NCI-H446 treated with DMSO at 0.1 percent for 48 hours (cell line): ENCODE results near the gene FLRT1.

Experiments used
- DNase-seq: peaks from one replicate; lab custom pipeline; 2025; lab: John Stamatoyannopoulos, UW

Gene FLRT1

GRCh38 chr11:64067230-64067993, 31.7 kb downstream of the FLRT1 start:
- no peak for DNase-seq

- no peak for DNase-seq
Observed at GRCh38 chr11:64068705-64069400, 33.1 kb downstream of the FLRT1 start.

GRCh38 chr11:64069401-64070313, 33.9 kb downstream of the FLRT1 start:
- no peak for DNase-seq

GRCh38 chr11:64070314-64070681, 34.6 kb downstream of the FLRT1 start:
- DNase-seq = no peak

GRCh38 chr11:64071849-64072248, 36.1 kb downstream of the FLRT1 start:
- DNase-seq = no peak

- no peak for DNase-seq
Observed at GRCh38 chr11:64072403-64072802, 36.7 kb downstream of the FLRT1 start.

GRCh38 chr11:64072871-64073270, 37.1 kb downstream of the FLRT1 start:
- no peak for DNase-seq

- DNase-seq = no peak
Observed at GRCh38 chr11:64073542-64073941, 37.8 kb downstream of the FLRT1 start.

- DNase-seq = no peak
Observed at GRCh38 chr11:64074239-64074638, 38.5 kb downstream of the FLRT1 start.

GRCh38 chr11:64076758-64077157, 41.0 kb downstream of the FLRT1 start:
- no peak for DNase-seq

- no peak for DNase-seq
Observed at GRCh38 chr11:64077607-64078006, 41.9 kb downstream of the FLRT1 start.

GRCh38 chr11:64078284-64078683, 42.6 kb downstream of the FLRT1 start:
- DNase-seq = no peak

GRCh38 chr11:64078905-64079304, 43.2 kb downstream of the FLRT1 start:
- DNase-seq = no peak

GRCh38 chr11:64080390-64080789, 44.7 kb downstream of the FLRT1 start:
- DNase-seq = no peak

- no peak for DNase-seq
Observed at GRCh38 chr11:64081745-64082442, 46.2 kb downstream of the FLRT1 start.

GRCh38 chr11:64083398-64084080, 47.8 kb downstream of the FLRT1 start:
- DNase-seq = no peak

GRCh38 chr11:64084146-64084950, 48.6 kb downstream of the FLRT1 start:
- no peak for DNase-seq

- no peak for DNase-seq
Observed at GRCh38 chr11:64084951-64085710, 49.4 kb downstream of the FLRT1 start.
